NT2/D1 (cell line): ENCODE results near the gene TAS2R1.

Experiments used
- SUZ12 ChIP-seq: IDR thresholded peaks from 2 replicates; pipeline ENCODE4 v1.6.1; 2011; ENCODE audit not compliant: insufficient read length, insufficient read depth; ENCODE audit errors: extremely low read depth
- ZNF274 ChIP-seq: IDR thresholded peaks from 2 replicates; pipeline ENCODE4 v1.6.1; 2011; ENCODE audit warnings: mild to moderate bottlenecking, low read depth, low read length

DNA sequence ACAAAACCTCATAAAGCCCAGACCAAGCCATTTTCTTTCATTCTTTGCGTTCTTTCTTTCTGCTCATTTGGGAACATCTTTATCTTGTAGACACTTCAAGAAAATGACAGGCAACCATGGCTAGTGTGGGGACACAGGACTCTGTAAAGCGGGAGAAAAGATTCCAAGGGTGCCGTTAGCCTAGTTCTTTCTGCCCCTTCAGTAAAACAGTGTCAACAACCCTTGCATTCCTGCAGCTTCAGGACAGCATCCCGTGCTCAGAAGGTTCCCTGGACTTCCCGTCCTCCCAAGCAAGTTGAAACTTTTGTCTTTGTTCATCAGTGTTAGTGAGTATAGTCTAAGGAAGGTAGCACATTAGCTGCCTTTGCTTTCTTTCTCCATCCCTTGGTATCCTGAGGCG is 41.9 kb downstream of the TAS2R1 start:
- TF ChIP-seq SUZ12 (no peak), ZNF274 (no peak)
